PC-9 (cell line): ENCODE results near the gene HSP90AB1.

Experiments used
- EZH2 ChIP-seq: fragments of 200-600 bp; sonication (generic); IDR thresholded peaks from 2 replicates; pipeline ENCODE4 v1.8.0; 2017; ENCODE audit warnings: antibody characterized with exemption, low read depth
- TF ChIP-seq, protein P1 (sequence below): fragments of 200-600 bp; sonication (generic); conservative IDR thresholded peaks from 2 replicates; pipeline ENCODE4 v1.6.1; 2017; ENCODE audit warnings: mixed run types, antibody characterized with exemption, mild to moderate bottlenecking, moderate library complexity

DNA sequence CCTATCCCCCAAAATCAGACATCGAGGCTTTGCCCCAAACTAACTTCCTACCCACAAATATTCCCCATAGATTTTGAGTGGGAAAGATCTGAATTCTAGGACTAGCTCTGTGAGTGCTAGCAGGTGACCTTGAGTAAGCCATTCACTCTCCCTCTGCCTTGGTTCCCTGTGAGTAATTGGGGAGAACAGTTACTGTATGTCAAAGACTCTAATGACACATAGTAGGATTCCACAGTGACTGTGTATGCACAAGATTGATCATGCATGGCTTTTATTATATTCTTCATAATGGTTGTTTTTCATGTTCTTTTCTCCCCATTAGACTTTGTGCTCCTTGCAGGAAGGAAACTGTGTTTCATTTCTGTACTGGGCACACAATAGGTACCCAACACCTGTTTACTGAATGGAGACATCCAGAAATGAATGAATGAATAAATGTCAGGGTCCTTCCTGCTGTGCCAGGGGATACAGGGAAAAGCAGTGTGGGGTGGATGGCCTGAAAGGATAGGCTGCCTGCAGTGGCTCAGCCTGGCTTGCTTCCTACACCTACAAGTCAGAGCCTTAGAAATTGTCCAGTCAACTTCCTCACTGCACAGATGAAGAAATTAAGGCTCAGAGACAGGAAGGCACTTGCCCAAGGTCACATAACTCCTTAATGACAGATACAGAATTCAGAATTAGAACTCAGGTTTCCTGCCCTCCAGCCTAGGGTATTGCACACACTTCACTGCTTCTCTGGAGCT lies 22.4 kb downstream of the HSP90AB1 start:
- TF ChIP-seq, protein P1, sequence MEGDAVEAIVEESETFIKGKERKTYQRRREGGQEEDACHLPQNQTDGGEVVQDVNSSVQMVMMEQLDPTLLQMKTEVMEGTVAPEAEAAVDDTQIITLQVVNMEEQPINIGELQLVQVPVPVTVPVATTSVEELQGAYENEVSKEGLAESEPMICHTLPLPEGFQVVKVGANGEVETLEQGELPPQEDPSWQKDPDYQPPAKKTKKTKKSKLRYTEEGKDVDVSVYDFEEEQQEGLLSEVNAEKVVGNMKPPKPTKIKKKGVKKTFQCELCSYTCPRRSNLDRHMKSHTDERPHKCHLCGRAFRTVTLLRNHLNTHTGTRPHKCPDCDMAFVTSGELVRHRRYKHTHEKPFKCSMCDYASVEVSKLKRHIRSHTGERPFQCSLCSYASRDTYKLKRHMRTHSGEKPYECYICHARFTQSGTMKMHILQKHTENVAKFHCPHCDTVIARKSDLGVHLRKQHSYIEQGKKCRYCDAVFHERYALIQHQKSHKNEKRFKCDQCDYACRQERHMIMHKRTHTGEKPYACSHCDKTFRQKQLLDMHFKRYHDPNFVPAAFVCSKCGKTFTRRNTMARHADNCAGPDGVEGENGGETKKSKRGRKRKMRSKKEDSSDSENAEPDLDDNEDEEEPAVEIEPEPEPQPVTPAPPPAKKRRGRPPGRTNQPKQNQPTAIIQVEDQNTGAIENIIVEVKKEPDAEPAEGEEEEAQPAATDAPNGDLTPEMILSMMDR = no peak
- TF ChIP-seq EZH2 = no peak
